Panc1 (cell line): Measurements from ENCODE around the gene TGFBI. TPM values are rescaled to one million over a fixed set of nuclear protein-coding genes. Genes with fewer than 3 reads are reported as not detected.

ENCODE experiments used
- ATAC-seq: fragments of 200-7000 bp; cut with Tn5 transposase; 2 replicates; pipeline ENCODE4 v1.9.1; 2020; ENCODE audit warnings: mild to moderate bottlenecking, moderate library complexity
- BruUV-seq: library from RNA; stranded (reverse); fragments of 400-500 nt; replicated peaks from 2 replicates; lab custom pipeline; 2021; lab: Mats Ljungman, UMichigan
- CTCF ChIA-PET: fragments of 300-600 bp; sonication (Branson Sonifier 250); formaldehyde crosslinking; loops from one replicate; lab custom pipeline; 2022; ENCODE audit warnings: antibody characterized with exemption; lab: Charles Lee
- POLR2A ChIA-PET: fragments of 300-600 bp; sonication (Branson Sonifier 250); formaldehyde crosslinking; loops from one replicate; lab custom pipeline; 2022; ENCODE audit warnings: antibody characterized with exemption; lab: Charles Lee
- DNase-seq: peaks from one replicate; pipeline ENCODE4 v3.0.0-alpha.2; 2010; ENCODE audit warnings: low read depth, low spot score
- H3K27ac ChIP-seq: 2 replicates; pipeline ENCODE4 v1.5.1; 2011; ENCODE audit warnings: mild to moderate bottlenecking, low read length, inconsistent platforms
- H3K27me3 ChIP-seq: fragments of 200-500 bp; sonication (Bioruptor generic); 2 replicates; pipeline ENCODE4 v1.6.0; 2014; ENCODE audit warnings: low read length, inconsistent platforms; ENCODE audit not compliant: control insufficient read depth, insufficient read depth
- H3K36me3 ChIP-seq: fragments of 200-500 bp; sonication (Bioruptor generic); 2 replicates; pipeline ENCODE4 v1.5.1; 2014; ENCODE audit warnings: inconsistent platforms, mild to moderate bottlenecking, low read length, moderate library complexity; ENCODE audit not compliant: control insufficient read depth, insufficient read depth
- H3K4me1 ChIP-seq: 2 replicates; pipeline ENCODE4 v1.5.1; 2011; ENCODE audit warnings: inconsistent platforms, mild to moderate bottlenecking, low read length, moderate library complexity; ENCODE audit not compliant: control insufficient read depth, insufficient read depth
- H3K4me3 ChIP-seq, 2 experiments: 2 replicates each; pipeline ENCODE4 v1.5.1; 2011 to 2012; ENCODE audit warnings: low read depth in 2 of 2, low read length in 2 of 2, mild to moderate bottlenecking in 2 of 2, inconsistent platforms in 1 of 2, moderate library complexity in 1 of 2
- H3K9me3 ChIP-seq: fragments of 200-500 bp; sonication (Bioruptor generic); 2 replicates; pipeline ENCODE4 v1.5.1; 2014; ENCODE audit warnings: low read depth, mild to moderate bottlenecking, inconsistent platforms, low read length, moderate library complexity; ENCODE audit not compliant: control insufficient read depth, insufficient read depth
- POLR2AphosphoS5 ChIP-seq: IDR thresholded peaks from 2 replicates; pipeline ENCODE4 v1.6.1; 2012; ENCODE audit warnings: mild to moderate bottlenecking, low read depth, low read length, moderate library complexity
- SIN3A ChIP-seq: IDR thresholded peaks from 2 replicates; pipeline ENCODE4 v1.6.1; 2012; ENCODE audit warnings: low read depth, mild to moderate bottlenecking, low read length, moderate library complexity, borderline replicate concordance; ENCODE audit not compliant: insufficient read depth
- TCF7L2 ChIP-seq: IDR thresholded peaks from 2 replicates; pipeline ENCODE4 v1.6.1; 2011; ENCODE audit warnings: mild to moderate bottlenecking, low read depth, low read length, inconsistent platforms
- in situ Hi-C: cut with HindIII; loops from 2 replicates; pipeline ENCODE4 v1.10.0; 2016; ENCODE audit warnings: low sequenced_read_pairs, low pct_unique_long_range_greater_than_20kb
- intact Hi-C: fragments of 100-400 bp; cut with micrococcal nuclease; formaldehyde crosslinking; loops from one replicate; pipeline ENCODE4 v1.10.0; 2022; ENCODE audit not compliant: unreplicated experiment
- total RNA-seq: library from RNA; stranded (reverse); gene quantifications from one replicate; pipeline ENCODE4 v1.2.1, GENCODE V29; 2021; ENCODE audit not compliant: unreplicated experiment
- TF ChIP-seq, protein P1 (sequence below), 2 experiments: IDR thresholded peaks; 2 replicates each; pipeline ENCODE4 v1.6.1; 2011 to 2012; ENCODE audit warnings: low read depth in 2 of 2, control low read depth in 1 of 2, low read length in 1 of 2, mild to moderate bottlenecking in 1 of 2, moderate library complexity in 1 of 2; ENCODE audit not compliant: insufficient read depth in 1 of 2
- TF ChIP-seq, protein P2 (sequence below): fragments of 450-650 bp; IDR thresholded peaks from 2 replicates; pipeline ENCODE4 v1.5.1; 2017; ENCODE audit warnings: mild to moderate bottlenecking

TGFBI gene
- total RNA-seq, 1 experiment from 2014 or later = 314 TPM

DNA sequence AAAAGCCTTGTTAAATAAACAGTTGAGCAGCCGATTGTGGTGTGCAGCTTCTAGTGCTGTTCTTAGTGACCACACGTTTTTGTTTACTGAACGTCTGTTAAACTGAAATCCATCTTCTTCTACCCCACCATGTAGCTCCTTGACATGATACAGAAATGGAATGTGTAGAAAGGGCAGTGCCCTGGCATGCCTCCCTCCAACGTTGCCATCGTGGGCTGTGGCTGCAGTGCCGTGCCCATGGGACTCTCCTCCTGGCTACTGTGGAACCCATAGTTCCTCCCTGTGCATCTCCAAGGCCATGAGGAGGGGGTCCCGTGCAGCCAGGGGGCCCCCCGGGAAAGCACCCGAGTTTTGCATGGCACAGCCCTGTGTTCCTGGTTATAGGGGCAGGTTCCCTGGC, 23.3 kb upstream of the TGFBI start:
- intact Hi-C loops (no loop called here), in situ Hi-C loops (no loop called here)
- Histone ChIP-seq H3K4me3 (no peak overlapping the region), H3K4me1 (no peaks in the 10 kb centered on the region), H3K9me3 (no peaks in the 10 kb centered on the region), H3K27ac (no peak overlapping the region), H3K36me3 (no peaks in the 10 kb centered on the region), H3K27me3 (no peaks in the 10 kb centered on the region)
- POLR2A ChIA-PET = no interaction called here
- CTCF ChIA-PET = no interaction called here
- ATAC-seq (no peak), DNase-seq (no peak)
- BruUV-seq = no TSS peak
- TF ChIP-seq TCF7L2 = no peak

DNA sequence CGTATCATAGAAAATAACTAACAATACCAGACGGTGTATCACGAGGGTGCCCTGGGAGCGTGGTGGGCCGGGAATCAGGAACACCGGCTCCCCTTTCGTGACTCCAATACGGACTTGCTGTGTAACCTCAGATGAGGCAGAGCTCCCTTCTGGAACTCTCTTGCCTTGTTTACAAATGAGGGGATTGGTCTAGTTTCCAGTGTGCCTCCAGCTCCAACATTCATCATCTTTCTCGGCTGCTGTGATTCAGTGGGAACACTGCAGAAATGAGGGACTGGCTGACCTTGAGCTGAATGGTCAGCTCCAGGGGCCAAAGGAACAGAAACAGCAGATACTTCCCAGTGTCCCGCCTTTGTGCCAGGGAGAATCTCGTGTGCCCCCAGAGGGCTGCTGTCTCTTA, 22.6 kb upstream of the TGFBI start:
- Histone ChIP-seq H3K9me3 (no peaks in the 10 kb centered on the region), H3K27ac (no peak overlapping the region), H3K4me3 (no peak overlapping the region), H3K27me3 (no peaks in the 10 kb centered on the region), H3K36me3 (no peaks in the 10 kb centered on the region), H3K4me1 (no peaks in the 10 kb centered on the region)
- no peak for DNase-seq
- no TSS peak for BruUV-seq
- TF ChIP-seq, protein P1, sequence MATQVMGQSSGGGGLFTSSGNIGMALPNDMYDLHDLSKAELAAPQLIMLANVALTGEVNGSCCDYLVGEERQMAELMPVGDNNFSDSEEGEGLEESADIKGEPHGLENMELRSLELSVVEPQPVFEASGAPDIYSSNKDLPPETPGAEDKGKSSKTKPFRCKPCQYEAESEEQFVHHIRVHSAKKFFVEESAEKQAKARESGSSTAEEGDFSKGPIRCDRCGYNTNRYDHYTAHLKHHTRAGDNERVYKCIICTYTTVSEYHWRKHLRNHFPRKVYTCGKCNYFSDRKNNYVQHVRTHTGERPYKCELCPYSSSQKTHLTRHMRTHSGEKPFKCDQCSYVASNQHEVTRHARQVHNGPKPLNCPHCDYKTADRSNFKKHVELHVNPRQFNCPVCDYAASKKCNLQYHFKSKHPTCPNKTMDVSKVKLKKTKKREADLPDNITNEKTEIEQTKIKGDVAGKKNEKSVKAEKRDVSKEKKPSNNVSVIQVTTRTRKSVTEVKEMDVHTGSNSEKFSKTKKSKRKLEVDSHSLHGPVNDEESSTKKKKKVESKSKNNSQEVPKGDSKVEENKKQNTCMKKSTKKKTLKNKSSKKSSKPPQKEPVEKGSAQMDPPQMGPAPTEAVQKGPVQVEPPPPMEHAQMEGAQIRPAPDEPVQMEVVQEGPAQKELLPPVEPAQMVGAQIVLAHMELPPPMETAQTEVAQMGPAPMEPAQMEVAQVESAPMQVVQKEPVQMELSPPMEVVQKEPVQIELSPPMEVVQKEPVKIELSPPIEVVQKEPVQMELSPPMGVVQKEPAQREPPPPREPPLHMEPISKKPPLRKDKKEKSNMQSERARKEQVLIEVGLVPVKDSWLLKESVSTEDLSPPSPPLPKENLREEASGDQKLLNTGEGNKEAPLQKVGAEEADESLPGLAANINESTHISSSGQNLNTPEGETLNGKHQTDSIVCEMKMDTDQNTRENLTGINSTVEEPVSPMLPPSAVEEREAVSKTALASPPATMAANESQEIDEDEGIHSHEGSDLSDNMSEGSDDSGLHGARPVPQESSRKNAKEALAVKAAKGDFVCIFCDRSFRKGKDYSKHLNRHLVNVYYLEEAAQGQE (IDR thresholded peaks at IDR 0.05; ENCODE audit: insufficient read depth in 1 of 2, low read depth in 2 of 2, low read length in 1 of 2) = no peak
- no peak for TF ChIP-seq POLR2AphosphoS5
- no peak for TF ChIP-seq SIN3A
- TF ChIP-seq TCF7L2 = no peak
- TF ChIP-seq, protein P2, sequence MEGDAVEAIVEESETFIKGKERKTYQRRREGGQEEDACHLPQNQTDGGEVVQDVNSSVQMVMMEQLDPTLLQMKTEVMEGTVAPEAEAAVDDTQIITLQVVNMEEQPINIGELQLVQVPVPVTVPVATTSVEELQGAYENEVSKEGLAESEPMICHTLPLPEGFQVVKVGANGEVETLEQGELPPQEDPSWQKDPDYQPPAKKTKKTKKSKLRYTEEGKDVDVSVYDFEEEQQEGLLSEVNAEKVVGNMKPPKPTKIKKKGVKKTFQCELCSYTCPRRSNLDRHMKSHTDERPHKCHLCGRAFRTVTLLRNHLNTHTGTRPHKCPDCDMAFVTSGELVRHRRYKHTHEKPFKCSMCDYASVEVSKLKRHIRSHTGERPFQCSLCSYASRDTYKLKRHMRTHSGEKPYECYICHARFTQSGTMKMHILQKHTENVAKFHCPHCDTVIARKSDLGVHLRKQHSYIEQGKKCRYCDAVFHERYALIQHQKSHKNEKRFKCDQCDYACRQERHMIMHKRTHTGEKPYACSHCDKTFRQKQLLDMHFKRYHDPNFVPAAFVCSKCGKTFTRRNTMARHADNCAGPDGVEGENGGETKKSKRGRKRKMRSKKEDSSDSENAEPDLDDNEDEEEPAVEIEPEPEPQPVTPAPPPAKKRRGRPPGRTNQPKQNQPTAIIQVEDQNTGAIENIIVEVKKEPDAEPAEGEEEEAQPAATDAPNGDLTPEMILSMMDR = no peak
- ChIA-PET CTCF (no interaction called here), POLR2A (no interaction called here)
- intact Hi-C loops (no loop called here), in situ Hi-C loops (no loop called here)
- no peak for ATAC-seq

DNA sequence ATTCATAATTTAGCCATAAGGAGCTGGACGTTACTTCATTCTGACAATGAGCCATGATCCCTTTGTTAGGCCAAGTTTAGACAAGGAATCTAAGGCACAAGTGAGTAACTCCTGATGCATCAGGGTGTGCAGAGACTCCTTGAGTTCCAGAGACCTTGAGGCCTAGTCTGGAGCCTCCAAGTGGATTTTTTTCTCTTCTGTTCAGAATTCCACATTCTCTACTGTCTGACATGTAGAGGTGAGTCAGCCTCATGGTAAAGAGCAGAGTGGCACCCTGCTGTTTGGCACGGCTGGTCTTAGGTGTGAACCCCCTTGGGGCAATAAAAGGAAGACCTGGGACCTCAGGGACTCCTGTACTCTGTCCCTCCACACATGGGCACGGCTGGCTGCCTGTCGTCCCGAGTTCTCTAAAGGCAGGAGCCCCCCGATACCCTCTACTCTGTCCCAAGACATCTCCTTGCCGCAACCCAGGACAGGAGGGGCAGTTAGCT, 22.0 kb upstream of the TGFBI start:
- in situ Hi-C loops (no loop called here), intact Hi-C loops (no loop called here)
- TF ChIP-seq TCF7L2 = no peak
- TF ChIP-seq, protein P2 = no peak
- no peak for TF ChIP-seq SIN3A
- TF ChIP-seq, protein P1 (IDR thresholded peaks at IDR 0.05; ENCODE audit: insufficient read depth in 1 of 2, low read depth in 2 of 2, low read length in 1 of 2) = no peak
- TF ChIP-seq POLR2AphosphoS5 = no peak
- DNase-seq (no peak), ATAC-seq (peak; percentile 83)
- Histone ChIP-seq H3K4me3 (no peak overlapping the region), H3K27ac (no peak overlapping the region), H3K36me3 (no peaks in the 10 kb centered on the region), H3K9me3 (no peaks in the 10 kb centered on the region), H3K4me1 (no peaks in the 10 kb centered on the region), H3K27me3 (no peaks in the 10 kb centered on the region)
- BruUV-seq = no TSS peak
- ChIA-PET POLR2A (no interaction called here), CTCF (no interaction called here)
